ENCODE results near the gene TMEM130. TPM values are rescaled to one million over a fixed set of nuclear protein-coding genes. Genes with fewer than 3 reads are reported as not detected.

TMEM130 gene
- total and polyA plus RNA-seq, 10 of the 15 experiments (the other 5 are each of a cell fraction or from before 2014, with no cell fraction given): 0.04 to 0.15 (median 0.11) TPM; not detected in 7

GRCh38 chr7:98808751-98809460, 60.9 kb downstream of the TMEM130 start:
- SMC1A ChIA-PET (ENCODE audit: uncharacterized antibody, unreplicated experiment): no interaction called here
- intact Hi-C loops (cut with micrococcal nuclease; ENCODE audit: unreplicated experiment) (no loop called here), in situ Hi-C loops (cut with MboI) (no loop called here)
- CTCF ChIA-PET: no interaction called here
- no peaks in the 10 kb centered on the region for H3K27me3 ChIP-seq (replicated peaks in 1 of 2; ENCODE audit: control insufficient read depth in 2 of 2, insufficient read depth in 2 of 2, low read length in 1 of 2)
- 64% methylated on average over 7 of the region's 7 CpGs for WGBS (ENCODE audit: insufficient coverage, insufficient replicate concordance, low lambda C conversion rate, missing lambda C conversion rate)
- no peak overlapping the region for H3K4me3 ChIP-seq
- ATAC-seq (no peak), FAIRE-seq (no peak), DNase-seq (ENCODE audit: low read depth, low spot score) (no peak)
- no peaks in the 10 kb centered on the region for H3K79me2 ChIP-seq (ENCODE audit: control insufficient read depth, insufficient read depth, low read length)
- H3K9ac ChIP-seq (ENCODE audit: control insufficient read depth, insufficient read depth, low read length): no peak overlapping the region
- H3K4me1 ChIP-seq (ENCODE audit: control insufficient read depth, insufficient read depth, low read length): no peaks in the 10 kb centered on the region
- no peak for TF ChIP-seq MAX (IDR thresholded peaks at IDR 0.05; ENCODE audit: low read depth, low read length)
- H3K9me3 ChIP-seq (replicated peaks; ENCODE audit: control insufficient read depth, insufficient read depth, low read length): peaks cover 4% of the 10 kb centered on the region; the same call in 1 of the 3 replicates
- POLR2A ChIA-PET: no interaction called here
- BruUV-seq (replicated peaks): no TSS peak
- H3K4me2 ChIP-seq (ENCODE audit: control insufficient read depth, insufficient read depth): no peak overlapping the region
- H2AFZ ChIP-seq (ENCODE audit: control insufficient read depth, low read depth, low read length): no peak overlapping the region
- H3K27ac ChIP-seq (ENCODE audit: control insufficient read depth, insufficient read depth): no peak overlapping the region
- no peaks in the 10 kb centered on the region for H4K20me1 ChIP-seq (ENCODE audit: control insufficient read depth, insufficient read depth)
- RAD21 ChIA-PET (ENCODE audit: unreplicated experiment): no interaction called here
- no peaks in the 10 kb centered on the region for H3K36me3 ChIP-seq (ENCODE audit: control insufficient read depth in 2 of 2, insufficient read depth in 2 of 2, low read length in 1 of 2)

GRCh38 chr7:98807068-98808048, 62.5 kb downstream of the TMEM130 start:
- H2AFZ ChIP-seq (ENCODE audit: control insufficient read depth, low read depth, low read length): no peak overlapping the region
- FAIRE-seq (no peak), ATAC-seq (no peak), DNase-seq (ENCODE audit: low read depth, low spot score) (no peak)
- H3K4me1 ChIP-seq (ENCODE audit: control insufficient read depth, insufficient read depth, low read length): peaks cover 7% of the 10 kb centered on the region
- peaks cover 4% of the 10 kb centered on the region; the same call in 1 of the 3 replicates for H3K9me3 ChIP-seq (replicated peaks; ENCODE audit: control insufficient read depth, insufficient read depth, low read length)
- no peaks in the 10 kb centered on the region for H3K79me2 ChIP-seq (ENCODE audit: control insufficient read depth, insufficient read depth, low read length)
- no peak overlapping the region for H3K27ac ChIP-seq (ENCODE audit: control insufficient read depth, insufficient read depth)
- no TSS peak for BruUV-seq (replicated peaks)
- no peaks in the 10 kb centered on the region for H3K36me3 ChIP-seq (ENCODE audit: control insufficient read depth in 2 of 2, insufficient read depth in 2 of 2, low read length in 1 of 2)
- ChIA-PET SMC1A (ENCODE audit: uncharacterized antibody, unreplicated experiment) (interaction anchor here (1.0 kb wide), 1 partner anchor 62 kb away, joined by 3 read pairs; no protein-coding TSS in a partner anchor), POLR2A (no interaction called here), RAD21 (ENCODE audit: unreplicated experiment) (no interaction called here), CTCF (interaction anchor here (0.7 kb wide), 1 partner anchor 61 kb away, joined by 4 read pairs; no protein-coding TSS in a partner anchor)
- H3K27me3 ChIP-seq (replicated peaks in 1 of 2; ENCODE audit: control insufficient read depth in 2 of 2, insufficient read depth in 2 of 2, low read length in 1 of 2): no peaks in the 10 kb centered on the region
- 74% methylated on average over 11 of the region's 11 CpGs for WGBS (ENCODE audit: insufficient coverage, insufficient replicate concordance, low lambda C conversion rate, missing lambda C conversion rate)
- H3K9ac ChIP-seq (ENCODE audit: control insufficient read depth, insufficient read depth, low read length): no peak overlapping the region
- H4K20me1 ChIP-seq (ENCODE audit: control insufficient read depth, insufficient read depth): no peaks in the 10 kb centered on the region
- in situ Hi-C loops (cut with MboI) (no loop called here), intact Hi-C loops (cut with micrococcal nuclease; ENCODE audit: unreplicated experiment) (no loop called here)
- H3K4me2 ChIP-seq (ENCODE audit: control insufficient read depth, insufficient read depth): no peak overlapping the region
- H3K4me3 ChIP-seq: no peak overlapping the region
- no peak for TF ChIP-seq HCFC1 (IDR thresholded peaks at IDR 0.05; ENCODE audit: low read length)
- no peak for TF ChIP-seq PAX5 (IDR thresholded peaks at IDR 0.05; ENCODE audit: borderline replicate concordance, low read depth, low read length)
- TF ChIP-seq SMC3 (IDR thresholded peaks at IDR 0.05; ENCODE audit: borderline replicate concordance, low read length): no peak
- TF ChIP-seq REST (IDR thresholded peaks at IDR 0.05; ENCODE audit: low read depth, low read length): no peak
- TF ChIP-seq CEBPZ (IDR thresholded peaks at IDR 0.05; ENCODE audit: low read depth, low read length): no peak
- TF ChIP-seq SREBF1 (IDR thresholded peaks at IDR 0.05; ENCODE audit: low read length): no peak

All from GM12878 (cell line).